Dermis blood vessel endothelial cell (primary cell): ENCODE data around the gene ARID3C. TPM values are rescaled to one million over a fixed set of nuclear protein-coding genes. Genes with fewer than 3 reads are reported as not detected.

Source experiments
- DNase-seq: peaks from one replicate; pipeline ENCODE4 v3.0.0; 2010
- total RNA-seq: library from RNA; depleted of rRNA; stranded (reverse); fragments of >200 nt; gene quantifications from 2 replicates; pipeline ENCODE4 v1.2.3, GENCODE V29; 2014

ARID3C gene
- total RNA-seq, 1 donor from 2014 or later: 0.51 TPM

GRCh38 chr9:34592895-34593601 lies 35.8 kb downstream of the ARID3C start:
- no peak for DNase-seq

- no peak for DNase-seq
Measured at GRCh38 chr9:34591917-34592866, 36.7 kb downstream of the ARID3C start.

GRCh38 chr9:34591248-34591916 lies 37.5 kb downstream of the ARID3C start:
- DNase-seq: peak; percentile 89

GRCh38 chr9:34590381-34591247 lies 38.3 kb downstream of the ARID3C start:
- DNase-seq: no peak

- DNase-seq: no peak
Measured at GRCh38 chr9:34589636-34590380, 39.1 kb downstream of the ARID3C start, which contains the start of gene CNTFR. Gene CNTFR (minus strand): TSS chr9:34589724. CDS start chr9:34568981, 20,743 bp downstream.

GRCh38 chr9:34588671-34589635 lies 39.9 kb downstream of the ARID3C start:
- DNase-seq: no peak

- no peak for DNase-seq
Measured at GRCh38 chr9:34587271-34587670, 41.6 kb downstream of the ARID3C start.

- DNase-seq: no peak
Measured at GRCh38 chr9:34585946-34586669, 42.8 kb downstream of the ARID3C start.

GRCh38 chr9:34584970-34585369 lies 43.9 kb downstream of the ARID3C start:
- DNase-seq: no peak

- DNase-seq: no peak
Measured at GRCh38 chr9:34582787-34583186, 46.1 kb downstream of the ARID3C start.

- DNase-seq: no peak
Measured at GRCh38 chr9:34581318-34581717, 47.5 kb downstream of the ARID3C start.

- DNase-seq: no peak
Measured at GRCh38 chr9:34580358-34580757, 48.5 kb downstream of the ARID3C start.

- DNase-seq: no peak
Measured at GRCh38 chr9:34579808-34580163, 49.1 kb downstream of the ARID3C start.

- DNase-seq: no peak
Measured at GRCh38 chr9:34579104-34579807, 49.6 kb downstream of the ARID3C start.

GRCh38 chr9:34578241-34579103 lies 50.4 kb downstream of the ARID3C start:
- DNase-seq: peak; percentile 48

GRCh38 chr9:34577400-34578240 lies 51.2 kb downstream of the ARID3C start:
- DNase-seq: no peak
